Activated CD4-positive, alpha-beta T cell treated with anti-CD3 and anti-CD28 coated beads, Interleukin-2, amount 10 ng/mL, durations not matched to agents 7 days and 5 days (primary cell): ENCODE data around the gene ASTN2. TPM values are rescaled to one million over a fixed set of nuclear protein-coding genes. Genes with fewer than 3 reads are reported as not detected.

Source experiments
- CTCF ChIA-PET: fragments of 350-600 bp; sonication (Branson Sonifier 250); formaldehyde crosslinking; loops from one replicate; lab custom pipeline; 2021; ENCODE audit warnings: antibody characterized with exemption; lab: Charles Lee
- POLR2A ChIA-PET: fragments of 350-600 bp; sonication (Branson Sonifier 250); formaldehyde crosslinking; loops from one replicate; lab custom pipeline; 2021; ENCODE audit warnings: antibody characterized with exemption; lab: Charles Lee
- DNase-seq: peaks from one replicate; pipeline ENCODE4 v3.0.0-alpha.2; 2020
- H3K27ac Mint-ChIP-seq: one replicate; pipeline ENCODE4 v1.8.0; 2021; ENCODE audit warnings: mild to moderate bottlenecking, moderate library complexity, mixed read lengths
- H3K27me3 Mint-ChIP-seq: one replicate; pipeline ENCODE4 v1.8.0; 2021; ENCODE audit warnings: mixed read lengths
- H3K36me3 Mint-ChIP-seq: one replicate; pipeline ENCODE4 v1.8.0; 2021; ENCODE audit warnings: low read depth, mixed read lengths
- H3K4me1 Mint-ChIP-seq: one replicate; pipeline ENCODE4 v1.8.0; 2021; ENCODE audit warnings: mixed read lengths
- H3K4me3 Mint-ChIP-seq: one replicate; pipeline ENCODE4 v1.8.0; 2021; ENCODE audit warnings: mild to moderate bottlenecking, moderate library complexity, mixed read lengths
- H3K9me3 Mint-ChIP-seq: one replicate; pipeline ENCODE4 v1.8.0; 2021; ENCODE audit warnings: mixed read lengths
- total RNA-seq, 2 experiments: library from RNA; stranded (reverse); gene quantifications; one replicate each; pipeline ENCODE4 v1.2.3, GENCODE V29; 2021

The ASTN2 gene
- total RNA-seq, 2 experiments from 2014 or later, result 3.2 to 4.1 TPM

GRCh38 chr9:117088786-117089185 lies 326.1 kb downstream of the ASTN2 start:
- CTCF ChIA-PET, result no interaction called here
- no peak overlapping the region for H3K4me3 Mint-ChIP-seq

GRCh38 chr9:117088140-117088539 lies 326.7 kb downstream of the ASTN2 start:
- Mint-ChIP-seq H3K4me3 (no peak overlapping the region), H3K4me1 (no peaks in the 10 kb centered on the region), H3K36me3 (no peaks in the 10 kb centered on the region), H3K27me3 (no peaks in the 10 kb centered on the region), H3K27ac (no peak overlapping the region), H3K9me3 (no peaks in the 10 kb centered on the region)
- DNase-seq, result no peak
- ChIA-PET CTCF (no interaction called here), POLR2A (no interaction called here)

More at GRCh38 chr9:117088786-117089185, 326.1 kb downstream of the ASTN2 start:
- POLR2A ChIA-PET, result no interaction called here
- Mint-ChIP-seq H3K9me3 (no peaks in the 10 kb centered on the region), H3K36me3 (no peaks in the 10 kb centered on the region), H3K4me1 (no peaks in the 10 kb centered on the region), H3K27ac (no peak overlapping the region), H3K27me3 (no peaks in the 10 kb centered on the region)
- DNase-seq, result no peak

GRCh38 chr9:117084221-117084620 lies 330.6 kb downstream of the ASTN2 start:
- CTCF ChIA-PET, result no interaction called here
- no peaks in the 10 kb centered on the region for H3K36me3 Mint-ChIP-seq
- H3K27me3 Mint-ChIP-seq, result no peaks in the 10 kb centered on the region
- no peaks in the 10 kb centered on the region for H3K9me3 Mint-ChIP-seq
- no peaks in the 10 kb centered on the region for H3K4me1 Mint-ChIP-seq
- POLR2A ChIA-PET, result no interaction called here
- DNase-seq, result no peak
- no peak overlapping the region for H3K4me3 Mint-ChIP-seq
- H3K27ac Mint-ChIP-seq, result no peak overlapping the region

- H3K36me3 Mint-ChIP-seq, result no peaks in the 10 kb centered on the region
- H3K4me1 Mint-ChIP-seq, result no peaks in the 10 kb centered on the region
- DNase-seq, result no peak
- no peaks in the 10 kb centered on the region for H3K27me3 Mint-ChIP-seq
- no peaks in the 10 kb centered on the region for H3K9me3 Mint-ChIP-seq
- no peak overlapping the region for H3K4me3 Mint-ChIP-seq
- ChIA-PET CTCF (no interaction called here), POLR2A (no interaction called here)
- no peak overlapping the region for H3K27ac Mint-ChIP-seq
Observed at GRCh38 chr9:117083559-117083958, 331.3 kb downstream of the ASTN2 start.

GRCh38 chr9:117081641-117082317 lies 333.1 kb downstream of the ASTN2 start:
- POLR2A ChIA-PET, result no interaction called here
- CTCF ChIA-PET, result no interaction called here
- Mint-ChIP-seq H3K36me3 (no peaks in the 10 kb centered on the region), H3K27ac (no peak overlapping the region), H3K4me1 (no peaks in the 10 kb centered on the region), H3K27me3 (no peaks in the 10 kb centered on the region), H3K4me3 (no peak overlapping the region), H3K9me3 (no peaks in the 10 kb centered on the region)
- no peak for DNase-seq

- no peaks in the 10 kb centered on the region for H3K27me3 Mint-ChIP-seq
- no peak overlapping the region for H3K4me3 Mint-ChIP-seq
- ChIA-PET POLR2A (no interaction called here), CTCF (no interaction called here)
- DNase-seq, result no peak
- H3K9me3 Mint-ChIP-seq, result no peaks in the 10 kb centered on the region
- no peaks in the 10 kb centered on the region for H3K36me3 Mint-ChIP-seq
- H3K4me1 Mint-ChIP-seq, result no peaks in the 10 kb centered on the region
- H3K27ac Mint-ChIP-seq, result no peak overlapping the region
Observed at GRCh38 chr9:117080765-117081390, 334.0 kb downstream of the ASTN2 start.

GRCh38 chr9:117076571-117077290 lies 338.1 kb downstream of the ASTN2 start:
- ChIA-PET POLR2A (no interaction called here), CTCF (no interaction called here)
- Mint-ChIP-seq H3K27ac (no peak overlapping the region), H3K4me3 (no peak overlapping the region), H3K4me1 (no peaks in the 10 kb centered on the region), H3K36me3 (no peaks in the 10 kb centered on the region), H3K27me3 (no peaks in the 10 kb centered on the region), H3K9me3 (no peaks in the 10 kb centered on the region)
- no peak for DNase-seq

- no peaks in the 10 kb centered on the region for H3K36me3 Mint-ChIP-seq
- no peaks in the 10 kb centered on the region for H3K4me1 Mint-ChIP-seq
- H3K9me3 Mint-ChIP-seq, result no peaks in the 10 kb centered on the region
- ChIA-PET CTCF (no interaction called here), POLR2A (no interaction called here)
- no peaks in the 10 kb centered on the region for H3K27me3 Mint-ChIP-seq
- H3K4me3 Mint-ChIP-seq, result no peak overlapping the region
- no peak for DNase-seq
- no peak overlapping the region for H3K27ac Mint-ChIP-seq
Observed at GRCh38 chr9:117075636-117076035, 339.2 kb downstream of the ASTN2 start.

- DNase-seq, result no peak
- Mint-ChIP-seq H3K27ac (no peak overlapping the region), H3K9me3 (no peaks in the 10 kb centered on the region), H3K36me3 (no peaks in the 10 kb centered on the region), H3K27me3 (no peaks in the 10 kb centered on the region), H3K4me1 (no peaks in the 10 kb centered on the region), H3K4me3 (no peak overlapping the region)
- ChIA-PET POLR2A (no interaction called here), CTCF (no interaction called here)
Observed at GRCh38 chr9:117074784-117075520, 339.9 kb downstream of the ASTN2 start.

GRCh38 chr9:117074342-117074662 lies 340.6 kb downstream of the ASTN2 start:
- no peaks in the 10 kb centered on the region for H3K9me3 Mint-ChIP-seq
- no peaks in the 10 kb centered on the region for H3K27me3 Mint-ChIP-seq

GRCh38 chr9:117073539-117074341 lies 341.1 kb downstream of the ASTN2 start:
- POLR2A ChIA-PET, result no interaction called here

More at GRCh38 chr9:117074342-117074662, 340.6 kb downstream of the ASTN2 start:
- no peak overlapping the region for H3K27ac Mint-ChIP-seq
- no peak for DNase-seq
- CTCF ChIA-PET, result no interaction called here
- H3K36me3 Mint-ChIP-seq, result no peaks in the 10 kb centered on the region
- POLR2A ChIA-PET, result no interaction called here
- no peaks in the 10 kb centered on the region for H3K4me1 Mint-ChIP-seq
- H3K4me3 Mint-ChIP-seq, result no peak overlapping the region

GRCh38 chr9:117073071-117073470 lies 341.8 kb downstream of the ASTN2 start:
- H3K9me3 Mint-ChIP-seq, result no peaks in the 10 kb centered on the region
- no peak overlapping the region for H3K27ac Mint-ChIP-seq
- ChIA-PET CTCF (no interaction called here), POLR2A (no interaction called here)
- no peaks in the 10 kb centered on the region for H3K4me1 Mint-ChIP-seq
- no peak overlapping the region for H3K4me3 Mint-ChIP-seq
- no peak for DNase-seq
- H3K36me3 Mint-ChIP-seq, result no peaks in the 10 kb centered on the region
- no peaks in the 10 kb centered on the region for H3K27me3 Mint-ChIP-seq

More at GRCh38 chr9:117073539-117074341, 341.1 kb downstream of the ASTN2 start:
- Mint-ChIP-seq H3K27ac (no peak overlapping the region), H3K9me3 (no peaks in the 10 kb centered on the region), H3K4me1 (no peaks in the 10 kb centered on the region), H3K36me3 (no peaks in the 10 kb centered on the region), H3K4me3 (no peak overlapping the region), H3K27me3 (no peaks in the 10 kb centered on the region)
- DNase-seq, result no peak
- CTCF ChIA-PET, result no interaction called here
